GM18861 (cell line): ENCODE results near the gene TTPAL.
A peak's percentile ranks its signal among the peaks of the same experiment; 100 is the strongest.

ENCODE experiments used
- ATAC-seq: cut with Tn5 transposase; IDR thresholded peaks from one replicate; pipeline ENCODE4 v1.9.1; 2021; ENCODE audit not compliant: unreplicated experiment

Gene TTPAL, protein sequence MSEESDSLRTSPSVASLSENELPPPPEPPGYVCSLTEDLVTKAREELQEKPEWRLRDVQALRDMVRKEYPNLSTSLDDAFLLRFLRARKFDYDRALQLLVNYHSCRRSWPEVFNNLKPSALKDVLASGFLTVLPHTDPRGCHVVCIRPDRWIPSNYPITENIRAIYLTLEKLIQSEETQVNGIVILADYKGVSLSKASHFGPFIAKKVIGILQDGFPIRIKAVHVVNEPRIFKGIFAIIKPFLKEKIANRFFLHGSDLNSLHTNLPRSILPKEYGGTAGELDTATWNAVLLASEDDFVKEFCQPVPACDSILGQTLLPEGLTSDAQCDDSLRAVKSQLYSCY

DNA sequence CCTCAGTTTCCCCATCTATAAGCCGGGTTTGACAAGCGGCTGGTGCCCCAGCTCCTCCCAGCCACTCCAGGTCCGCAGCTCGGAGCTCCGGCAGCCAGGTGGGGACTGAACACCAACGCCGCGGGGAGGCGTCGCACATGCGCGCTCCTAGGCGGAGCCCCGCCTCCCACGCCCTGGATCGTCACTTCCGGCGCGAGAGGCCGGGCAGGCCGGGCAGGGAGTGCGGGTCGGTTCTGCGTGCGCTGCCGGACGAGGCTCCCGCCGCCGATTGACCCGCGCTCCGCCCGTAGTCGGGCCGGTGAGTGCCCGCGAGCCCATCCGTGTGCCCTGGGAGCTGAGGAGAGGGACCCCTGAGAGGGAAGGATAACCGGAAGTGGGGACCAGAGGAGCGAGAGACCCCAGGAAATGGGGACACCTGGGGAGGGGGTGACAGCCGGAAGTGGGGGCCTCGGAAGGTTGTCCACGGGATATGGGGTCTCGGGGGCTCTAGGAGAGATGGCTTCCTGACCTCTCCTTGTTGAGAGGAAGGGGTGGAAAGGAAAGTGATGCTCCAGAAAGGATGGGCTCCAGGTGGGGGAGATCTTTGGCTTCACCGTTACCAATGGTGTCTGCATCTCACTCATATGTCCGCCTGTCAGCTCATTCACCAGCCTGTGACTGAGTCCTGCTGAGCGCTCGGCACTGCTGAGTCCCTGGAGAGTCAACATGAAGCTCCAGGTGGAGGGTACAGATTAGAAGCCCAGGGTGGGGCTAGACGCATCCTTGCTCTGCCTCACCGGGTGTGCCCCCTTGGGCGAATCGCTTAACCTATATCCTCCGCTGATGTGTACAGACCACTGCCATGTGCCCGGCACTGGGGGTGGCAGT is at the start of gene TTPAL:
Gene TTPAL (plus strand): TSS at position 181 of the 867 bp plus-strand sequence. CDS start 4,126 bp downstream, outside the sequence.
- ATAC-seq: peak; percentile 88

DNA sequence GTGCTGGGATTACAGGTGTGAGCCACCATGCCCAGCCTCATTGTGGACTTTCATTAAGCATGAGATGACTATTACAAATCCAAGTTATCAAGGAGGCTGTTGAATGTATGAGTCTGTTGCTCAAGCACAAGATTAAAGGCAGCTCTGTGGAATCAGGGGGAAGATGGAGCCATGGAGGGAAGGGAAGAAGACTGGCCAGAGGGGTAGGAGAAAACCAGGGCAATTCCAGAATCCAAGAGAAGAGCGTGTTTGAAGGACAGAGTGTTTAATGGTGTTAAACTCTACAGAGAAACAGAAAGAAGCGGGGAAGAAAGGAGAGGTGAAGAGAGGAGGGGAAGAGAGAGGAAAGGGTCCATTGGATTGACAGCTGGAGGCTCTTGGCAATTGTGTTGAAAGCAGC is 49.8 kb upstream of the TTPAL start:
- no peak for ATAC-seq

DNA sequence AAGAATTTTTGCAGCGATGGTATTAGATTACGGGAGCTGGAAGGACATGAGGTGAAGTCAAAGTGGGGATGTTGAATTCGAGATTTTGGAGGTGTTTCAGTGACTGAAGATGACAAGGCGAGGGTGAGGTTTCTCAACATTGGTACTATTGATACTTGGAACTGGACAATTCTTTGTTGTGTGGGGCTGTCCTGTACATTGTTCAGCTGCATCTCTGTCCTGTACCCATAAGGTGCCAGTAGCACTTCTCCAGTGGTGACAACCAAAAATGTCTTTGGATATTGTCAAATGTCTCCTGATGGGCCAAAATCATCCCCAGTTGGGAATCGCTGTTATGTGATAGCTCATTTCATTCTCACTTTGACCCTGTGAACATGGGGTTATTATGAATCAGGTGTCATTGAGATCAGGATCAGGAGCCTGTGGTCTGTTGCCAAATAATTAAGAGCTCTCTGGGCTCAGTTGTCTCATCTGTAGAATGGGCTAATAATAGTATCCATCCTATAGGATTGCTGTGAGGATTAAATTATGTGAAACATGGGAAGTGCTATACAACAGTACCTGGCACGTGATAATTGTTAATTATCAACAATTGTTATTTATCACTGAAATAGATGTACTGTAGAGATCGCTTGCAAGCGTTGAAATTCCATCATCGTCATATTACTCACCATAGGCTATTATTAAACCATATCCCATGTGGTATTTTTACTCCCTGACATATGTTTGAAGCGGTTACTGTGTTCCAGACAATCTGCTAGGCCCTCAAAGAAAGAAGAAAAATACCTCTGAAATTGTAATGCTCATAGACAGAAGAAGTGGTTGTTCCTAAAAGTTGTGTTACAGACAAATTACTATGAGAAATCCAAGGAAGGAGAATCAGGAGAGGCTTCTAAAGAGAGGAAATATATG is 48.5 kb upstream of the TTPAL start:
- ATAC-seq: no peak

DNA sequence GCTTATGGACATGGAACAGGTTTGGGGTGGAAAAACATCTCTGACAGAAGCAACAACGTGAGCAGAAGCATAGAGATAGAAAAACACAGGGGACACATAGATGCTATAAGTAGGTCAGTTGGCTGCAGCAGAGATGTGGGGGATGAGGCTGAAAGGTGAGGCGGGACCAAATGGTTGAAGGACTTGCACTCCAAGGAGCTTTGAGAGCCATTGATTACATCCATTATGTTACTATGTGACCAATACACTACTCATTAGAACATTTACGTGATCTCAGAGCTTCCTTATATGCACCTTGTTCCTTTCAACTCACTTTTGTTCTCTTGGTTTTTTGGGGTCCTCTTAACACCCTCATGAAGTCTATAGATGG is 47.9 kb upstream of the TTPAL start:
- no peak for ATAC-seq

DNA sequence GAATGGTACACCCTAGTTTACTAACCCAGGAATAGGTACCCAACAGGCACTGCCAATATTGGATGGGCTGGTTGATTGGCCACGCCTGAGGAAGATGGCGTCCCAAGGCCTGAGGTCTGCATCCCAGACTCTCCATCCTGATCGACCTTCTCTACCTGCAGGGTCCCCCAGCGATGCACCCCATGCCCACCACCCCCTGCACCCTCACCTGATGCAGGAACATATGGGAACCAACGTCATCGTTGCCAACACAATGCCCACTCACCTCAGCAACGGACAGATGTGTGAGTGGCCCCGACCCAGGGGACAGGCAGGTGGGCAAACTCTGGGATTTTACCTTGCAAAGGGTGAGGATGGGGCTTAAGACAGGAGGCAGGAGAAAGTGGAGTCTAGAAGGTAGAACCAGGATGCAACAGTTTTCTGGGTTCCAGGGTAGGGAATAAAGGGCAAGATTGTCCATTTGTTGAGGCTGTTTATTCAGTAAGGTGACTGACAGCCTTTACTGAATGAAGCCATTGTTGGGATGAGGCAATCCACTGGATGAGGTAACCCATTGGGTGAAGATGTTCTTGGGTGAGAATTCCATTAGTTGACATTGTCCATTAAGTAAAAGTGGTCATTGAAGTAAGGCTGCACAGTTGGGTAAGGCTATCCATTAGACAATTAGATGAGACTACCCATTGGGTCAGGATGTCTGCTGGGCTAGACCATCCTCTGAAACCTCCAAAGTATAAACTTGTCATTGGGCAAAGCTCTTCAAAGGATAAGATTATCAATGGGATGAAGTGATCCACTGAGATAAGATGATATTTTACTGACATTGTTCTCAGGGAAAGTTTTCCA is 47.3 kb upstream of the TTPAL start:
- ATAC-seq: no peak

DNA sequence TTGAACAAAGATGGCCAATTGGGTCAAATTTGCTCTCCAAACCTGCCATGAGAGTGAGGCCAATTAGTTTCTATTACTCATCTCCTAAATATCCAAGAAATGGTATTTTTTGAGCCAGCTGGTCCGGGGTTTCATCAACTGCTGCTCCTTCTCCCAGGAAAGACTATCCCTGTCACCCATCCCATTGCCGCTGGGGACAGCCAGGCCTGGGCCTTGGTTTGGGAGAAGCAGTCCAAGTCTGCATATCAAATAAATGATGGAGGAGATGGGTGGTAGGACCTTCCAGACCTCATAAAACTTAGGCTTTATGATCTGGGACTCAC is 46.7 kb upstream of the TTPAL start:
- ATAC-seq: no peak

DNA sequence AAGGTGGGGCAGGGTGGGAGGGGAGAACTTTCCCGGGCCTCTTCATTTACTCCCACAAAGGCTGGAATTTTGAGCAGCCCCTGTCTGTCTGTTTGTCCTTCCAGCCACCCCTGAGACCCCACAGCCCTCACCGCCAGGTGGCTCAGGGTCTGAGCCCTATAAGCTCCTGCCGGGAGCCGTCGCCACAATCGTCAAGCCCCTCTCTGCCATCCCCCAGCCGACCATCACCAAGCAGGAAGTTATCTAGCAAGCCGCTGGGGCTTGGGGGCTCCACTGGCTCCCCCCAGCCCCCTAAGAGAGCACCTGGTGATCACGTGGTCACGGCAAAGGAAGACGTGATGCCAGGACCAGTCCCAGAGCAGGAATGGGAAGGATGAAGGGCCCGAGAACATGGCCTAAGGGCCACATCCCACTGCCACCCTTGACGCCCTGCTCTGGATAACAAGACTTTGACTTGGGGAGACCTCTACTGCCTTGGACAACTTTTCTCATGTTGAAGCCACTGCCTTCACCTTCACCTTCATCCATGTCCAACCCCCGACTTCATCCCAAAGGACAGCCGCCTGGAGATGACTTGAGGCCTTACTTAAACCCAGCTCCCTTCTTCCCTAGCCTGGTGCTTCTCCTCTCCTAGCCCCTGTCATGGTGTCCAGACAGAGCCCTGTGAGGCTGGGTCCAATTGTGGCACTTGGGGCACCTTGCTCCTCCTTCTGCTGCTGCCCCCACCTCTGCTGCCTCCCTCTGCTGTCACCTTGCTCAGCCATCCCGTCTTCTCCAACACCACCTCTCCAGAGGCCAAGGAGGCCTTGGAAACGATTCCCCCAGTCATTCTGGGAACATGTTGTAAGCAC is 46.0 kb upstream of the TTPAL start:
- no peak for ATAC-seq

DNA sequence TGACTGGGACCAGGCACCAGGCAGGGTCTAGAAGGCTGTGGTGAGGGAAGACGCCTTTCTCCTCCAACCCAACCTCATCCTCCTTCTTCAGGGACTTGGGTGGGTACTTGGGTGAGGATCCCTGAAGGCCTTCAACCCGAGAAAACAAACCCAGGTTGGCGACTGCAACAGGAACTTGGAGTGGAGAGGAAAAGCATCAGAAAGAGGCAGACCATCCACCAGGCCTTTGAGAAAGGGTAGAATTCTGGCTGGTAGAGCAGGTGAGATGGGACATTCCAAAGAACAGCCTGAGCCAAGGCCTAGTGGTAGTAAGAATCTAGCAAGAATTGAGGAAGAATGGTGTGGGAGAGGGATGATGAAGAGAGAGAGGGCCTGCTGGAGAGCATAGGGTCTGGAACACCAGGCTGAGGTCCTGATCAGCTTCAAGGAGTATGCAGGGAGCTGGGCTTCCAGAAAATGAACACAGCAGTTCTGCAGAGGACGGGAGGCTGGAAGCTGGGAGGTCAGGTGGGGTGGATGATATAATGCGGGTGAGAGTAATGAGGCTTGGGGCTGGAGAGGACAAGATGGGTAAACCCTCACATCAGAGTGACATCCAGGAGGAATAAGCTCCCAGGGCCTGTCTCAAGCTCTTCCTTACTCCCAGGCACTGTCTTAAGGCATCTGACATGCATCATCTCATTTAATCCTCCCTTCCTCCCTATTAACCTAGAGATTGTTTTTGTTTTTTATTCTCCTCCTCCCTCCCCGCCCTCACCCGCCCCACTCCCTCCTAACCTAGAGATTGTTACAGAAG is 45.2 kb upstream of the TTPAL start:
- ATAC-seq: no peak

DNA sequence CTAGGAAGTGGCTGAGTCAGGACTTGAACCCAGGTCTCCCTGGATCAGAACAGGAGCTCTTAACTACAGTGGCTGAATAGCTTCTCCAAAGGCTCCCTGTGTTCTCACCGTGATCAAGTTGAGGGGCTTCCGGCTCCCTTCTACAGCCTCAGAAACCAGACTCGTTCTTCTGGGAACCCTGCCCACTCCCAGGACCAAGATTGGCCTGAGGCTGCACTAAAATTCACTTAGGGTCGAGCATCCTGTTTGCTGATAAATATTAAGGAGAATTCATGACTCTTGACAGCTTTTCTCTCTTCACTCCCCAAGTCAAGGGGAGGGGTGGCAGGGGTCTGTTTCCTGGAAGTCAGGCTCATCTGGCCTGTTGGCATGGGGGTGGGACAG is 44.6 kb upstream of the TTPAL start:
- ATAC-seq: no peak

DNA sequence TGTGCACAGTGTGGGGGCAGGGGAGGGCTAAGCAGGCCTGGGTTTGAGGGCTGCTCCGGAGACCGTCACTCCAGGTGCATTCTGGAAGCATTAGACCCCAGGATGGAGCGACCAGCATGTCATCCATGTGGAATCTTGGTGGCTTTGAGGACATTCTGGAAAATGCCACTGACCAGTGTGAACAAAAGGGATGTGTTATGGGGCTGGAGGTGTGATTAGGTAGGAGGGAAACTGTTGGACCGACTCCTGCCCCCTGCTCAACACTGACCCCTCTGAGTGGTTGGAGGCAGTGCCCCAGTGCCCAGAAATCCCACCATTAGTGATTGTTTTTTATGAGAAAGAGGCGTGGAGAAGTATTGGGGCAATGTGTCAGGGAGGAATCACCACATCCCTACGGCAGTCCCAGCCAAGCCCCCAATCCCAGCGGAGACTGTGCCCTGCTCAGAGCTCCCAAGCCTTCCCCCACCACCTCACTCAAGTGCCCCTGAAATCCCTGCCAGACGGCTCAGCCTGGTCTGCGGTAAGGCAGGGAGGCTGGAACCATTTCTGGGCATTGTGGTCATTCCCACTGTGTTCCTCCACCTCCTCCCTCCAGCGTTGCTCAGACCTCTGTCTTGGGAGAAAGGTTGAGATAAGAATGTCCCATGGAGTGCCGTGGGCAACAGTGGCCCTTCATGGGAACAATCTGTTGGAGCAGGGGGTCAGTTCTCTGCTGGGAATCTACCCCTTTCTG is 44.0 kb upstream of the TTPAL start:
- ATAC-seq: no peak

DNA sequence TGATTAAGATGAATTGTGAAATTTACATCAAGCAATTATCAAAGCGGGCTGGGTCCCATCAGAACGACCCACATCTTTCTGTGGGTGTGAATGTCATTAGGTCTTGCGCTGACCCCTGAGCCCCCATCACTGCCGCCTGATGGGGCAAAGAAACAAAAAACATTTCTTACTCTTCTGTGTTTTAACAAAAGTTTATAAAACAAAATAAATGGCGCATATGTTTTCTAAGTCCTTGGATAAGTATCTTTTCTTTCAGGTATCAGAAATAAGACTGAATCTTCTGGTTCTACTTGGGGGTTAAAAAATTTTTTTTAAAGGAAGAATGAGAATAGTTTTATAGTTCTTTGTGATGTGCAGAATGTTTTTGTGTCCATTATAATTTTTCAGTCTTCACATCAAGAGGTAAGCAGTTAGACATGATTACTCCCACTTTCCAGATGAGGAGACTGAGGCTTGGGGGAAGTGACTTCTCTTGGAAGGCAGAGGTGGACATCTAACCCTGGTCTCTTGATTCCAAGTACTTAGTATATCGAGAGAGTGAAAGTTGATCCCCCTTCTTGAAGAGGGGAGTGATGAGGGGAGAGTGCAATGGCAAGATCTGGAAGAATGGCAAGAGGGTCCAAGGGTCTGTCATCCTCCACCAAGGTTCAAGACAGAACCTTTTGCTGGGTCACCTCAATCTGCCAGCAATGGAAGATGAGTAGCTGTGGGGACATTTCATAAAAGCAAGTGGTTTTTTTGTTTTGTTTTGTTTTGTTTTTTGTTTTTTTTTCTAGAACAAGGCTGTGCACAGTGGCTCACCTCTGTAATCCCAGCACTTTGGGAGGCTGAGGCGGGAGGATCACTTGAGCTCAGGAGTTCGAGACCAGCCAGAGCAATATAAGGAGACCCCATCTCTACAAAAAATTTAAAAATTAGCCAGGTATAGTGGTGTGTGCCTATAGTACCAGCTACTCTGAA is 42.8 kb upstream of the TTPAL start:
- ATAC-seq: no peak

DNA sequence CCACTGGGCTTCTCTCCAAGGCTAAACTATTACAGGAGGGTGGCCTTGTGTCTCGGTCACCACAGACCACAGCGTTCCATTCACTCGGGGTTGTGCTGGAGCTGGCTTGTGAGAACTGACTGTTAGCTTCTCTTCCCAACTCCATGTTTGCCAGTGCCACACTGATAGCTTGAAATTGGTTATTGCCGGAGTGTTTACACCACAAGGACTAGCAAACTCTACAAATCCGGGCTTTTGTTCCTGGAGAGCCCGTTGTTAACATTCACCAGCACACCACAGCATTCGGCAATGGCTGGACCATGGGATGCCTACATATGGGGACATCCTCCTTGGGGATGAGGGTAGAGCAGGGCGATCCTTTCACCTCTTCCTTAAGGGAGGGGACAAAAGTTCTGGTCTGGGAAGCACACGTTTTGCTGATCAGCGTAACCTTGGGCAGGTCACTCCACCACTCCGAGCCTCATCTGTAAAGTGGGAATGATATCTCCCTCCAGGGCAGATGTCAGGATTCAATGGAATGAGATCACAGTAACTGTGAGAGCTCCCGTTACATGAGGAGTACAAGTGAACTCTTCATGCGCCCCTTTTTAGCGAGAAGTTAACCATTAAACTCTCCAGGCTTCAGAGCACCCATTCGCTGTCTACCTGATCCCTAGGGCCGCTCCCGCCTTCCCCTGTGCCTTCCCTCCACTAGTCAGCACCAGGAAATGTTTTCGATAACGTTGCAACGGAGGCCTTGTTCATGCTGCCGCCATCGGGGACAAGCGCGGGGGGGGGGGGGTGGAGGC is 41.7 kb upstream of the TTPAL start:
- ATAC-seq: no peak

DNA sequence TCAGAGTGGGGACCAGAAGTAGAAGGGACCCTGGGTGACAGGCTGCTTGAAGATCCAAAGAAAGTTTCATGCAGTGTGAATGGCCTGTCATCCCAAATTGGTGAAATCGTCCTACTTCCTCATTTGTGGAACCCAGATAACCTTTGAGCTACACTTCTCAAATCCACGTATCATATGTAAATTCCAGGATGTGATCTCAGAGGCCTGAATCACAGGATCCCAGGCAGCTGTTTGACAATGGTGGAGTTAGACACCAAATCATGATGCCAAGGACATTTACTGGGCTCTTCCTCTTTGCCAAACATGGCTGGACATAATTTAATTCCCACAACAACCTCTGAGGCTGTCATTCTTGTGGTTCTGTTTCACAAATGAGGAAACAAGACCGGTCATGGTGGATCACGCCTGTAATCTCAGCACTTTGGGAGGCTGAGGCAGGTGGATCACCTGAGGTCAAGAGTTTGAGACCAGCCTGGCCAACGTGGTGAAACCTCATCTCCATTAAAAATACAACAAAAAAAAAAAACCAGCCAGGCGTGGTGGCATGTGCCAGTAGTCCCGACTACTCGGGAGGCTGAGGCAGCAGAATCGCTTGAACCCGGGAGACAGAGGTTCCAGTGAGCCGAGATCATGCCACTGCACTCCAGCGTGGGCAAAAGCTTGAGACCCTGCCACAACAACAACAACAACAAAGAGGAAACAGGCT is 39.9 kb upstream of the TTPAL start:
- ATAC-seq: no peak

DNA sequence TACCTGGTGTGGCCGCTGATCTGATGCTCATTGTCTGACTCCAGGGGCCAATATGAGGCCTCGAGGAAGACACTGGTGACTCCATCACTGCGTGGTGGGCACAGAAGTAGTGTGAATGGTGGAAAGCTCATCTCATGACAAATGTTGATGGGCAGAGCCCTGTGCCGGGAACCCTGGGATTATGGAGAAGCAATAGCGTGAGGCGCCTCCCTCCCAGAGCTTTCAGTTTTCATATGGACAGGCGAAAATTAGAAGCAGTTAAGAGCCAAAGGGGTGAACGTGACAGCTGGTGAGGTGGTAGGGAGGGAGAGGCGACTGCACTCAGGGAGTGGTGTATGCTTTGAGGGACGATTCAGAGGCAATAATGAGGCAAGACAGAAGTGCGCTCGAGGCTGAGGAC is 39.3 kb upstream of the TTPAL start:
- ATAC-seq: no peak

DNA sequence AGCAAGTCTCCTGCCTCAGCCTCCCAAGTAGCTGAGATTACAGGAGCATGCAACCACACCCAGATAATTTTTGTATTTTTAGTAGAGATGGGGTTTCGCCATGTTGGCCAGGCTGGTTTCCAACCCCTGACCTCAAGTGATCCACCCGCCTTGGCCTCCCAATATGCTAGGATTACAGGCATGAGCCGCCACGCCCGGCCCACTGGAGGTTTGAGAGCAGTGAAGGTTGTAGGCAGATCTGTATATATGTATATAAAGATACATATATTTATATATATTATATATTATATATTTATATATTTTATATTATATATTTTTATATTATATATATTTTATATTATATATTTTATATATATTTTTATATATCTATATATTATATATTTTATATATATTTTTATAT is 38.2 kb upstream of the TTPAL start:
- no peak for ATAC-seq

DNA sequence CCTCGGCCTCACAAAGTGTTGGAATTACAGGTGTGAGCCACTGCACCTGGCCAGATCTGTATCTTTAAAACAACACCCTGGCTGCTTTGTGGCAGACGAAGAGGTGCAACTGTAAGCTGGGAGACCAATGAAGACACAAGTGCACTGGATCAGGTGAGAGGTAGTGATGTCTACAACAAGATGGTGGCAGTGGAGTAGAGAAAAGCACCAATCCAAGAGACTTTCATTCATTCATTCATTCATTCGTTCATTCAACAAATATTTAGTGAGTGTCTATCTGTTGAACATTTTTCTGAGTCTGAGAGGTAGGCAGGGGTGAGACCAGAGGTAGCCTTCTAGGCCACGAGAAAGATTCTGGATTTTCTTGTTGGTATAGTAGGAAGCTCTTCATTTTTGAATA is 36.9 kb upstream of the TTPAL start:
- ATAC-seq: no peak
